Uterus (tissue), 4 donors: ENCODE measurements around the gene DEPDC1. TPM values are rescaled to one million over a fixed set of nuclear protein-coding genes. Genes with fewer than 3 reads are reported as not detected.
"Not testable (repeated sequence)": the region's sequence is repeated elsewhere in the genome, so short reads cannot be mapped to it uniquely, and the experiment has no call there.

Experiments used
- DNase-seq, 2 donors: peaks; one replicate each; pipeline ENCODE4 v3.0.0-alpha.2; 2019 to 2020
- H3K27ac ChIP-seq, 2 donors: fragments of 200-600 bp; sonication (generic); 1 replicate in 1 of 2; 2 replicates in 1 of 2; pipeline ENCODE4 v1.5.1; 2016 to 2018
- H3K27me3 ChIP-seq, 2 donors: fragments of 200-600 bp; sonication (generic); one replicate each; pipeline ENCODE4 v1.5.1; 2018 to 2019; ENCODE audit warnings: control low read depth in 1 of 2
- H3K36me3 ChIP-seq, 2 donors: fragments of 200-600 bp; sonication (generic); one replicate each; pipeline ENCODE4 v1.5.1; 2019; ENCODE audit warnings: control low read depth in 1 of 2
- H3K4me1 ChIP-seq, 2 donors: fragments of 200-600 bp; sonication (generic); one replicate each; pipeline ENCODE4 v1.5.1; 2018 to 2019; ENCODE audit warnings: control low read depth in 1 of 2
- H3K4me3 ChIP-seq, 2 donors: fragments of 200-600 bp; sonication (generic); 1 replicate in 1 of 2; 2 replicates in 1 of 2; pipeline ENCODE4 v1.5.1; 2018 to 2019; ENCODE audit warnings: mild to moderate bottlenecking in 1 of 2
- H3K9me3 ChIP-seq, 2 donors: fragments of 200-600 bp; sonication (generic); one replicate each; pipeline ENCODE4 v1.5.1; 2019; ENCODE audit warnings: control low read depth in 1 of 2
- POLR2A ChIP-seq, 2 donors: fragments of 450-650 bp; IDR thresholded peaks; one replicate each; pipeline ENCODE4 v1.6.1; 2016; ENCODE audit warnings: antibody characterized with exemption in 2 of 2, mild to moderate bottlenecking in 1 of 2, moderate library complexity in 1 of 2
- intact Hi-C: fragments of 100-400 bp; cut with DNase I; formaldehyde crosslinking; loops from one replicate; pipeline ENCODE4 v1.15.1; 2023; ENCODE audit warnings: low total_unique reads
- total RNA-seq, 4 donors: library from RNA; depleted of rRNA in 3 of 4; stranded (reverse); fragments of >200 nt in 3 of 4; gene quantifications; one replicate each; pipeline versions ENCODE4 v1.1.0 to v1.2.4, GENCODE V29; 2014 to 2023
- TF ChIP-seq, protein P1 (sequence below), 4 experiments: fragments of 200-600 bp in 2 of 4; fragments of 450-650 bp in 2 of 4; sonication (generic) in 2 of 4; IDR thresholded peaks; one replicate each; pipeline ENCODE4 v1.5.1; 2016 to 2019; ENCODE audit warnings: antibody characterized with exemption in 4 of 4, mild to moderate bottlenecking in 2 of 4, moderate library complexity in 1 of 4
- donor health status: DM: yes; HTN: yes; CAD: no.

The DEPDC1 gene
- total RNA-seq, 4 donors from 2014 or later = under 0.01 to 18.1 (median 2.9) TPM

GRCh38 chr1:68503085-68503484, 6.2 kb upstream of the DEPDC1 start:
- Histone ChIP-seq H3K27me3 (no peaks in the 10 kb centered on the region), H3K4me3 (no peak overlapping the region), H3K9me3 (no peaks in the 10 kb centered on the region), H3K27ac (no peak overlapping the region), H3K4me1 (no peaks in the 10 kb centered on the region), H3K36me3 (no peaks in the 10 kb centered on the region)
- TF ChIP-seq, protein P1, sequence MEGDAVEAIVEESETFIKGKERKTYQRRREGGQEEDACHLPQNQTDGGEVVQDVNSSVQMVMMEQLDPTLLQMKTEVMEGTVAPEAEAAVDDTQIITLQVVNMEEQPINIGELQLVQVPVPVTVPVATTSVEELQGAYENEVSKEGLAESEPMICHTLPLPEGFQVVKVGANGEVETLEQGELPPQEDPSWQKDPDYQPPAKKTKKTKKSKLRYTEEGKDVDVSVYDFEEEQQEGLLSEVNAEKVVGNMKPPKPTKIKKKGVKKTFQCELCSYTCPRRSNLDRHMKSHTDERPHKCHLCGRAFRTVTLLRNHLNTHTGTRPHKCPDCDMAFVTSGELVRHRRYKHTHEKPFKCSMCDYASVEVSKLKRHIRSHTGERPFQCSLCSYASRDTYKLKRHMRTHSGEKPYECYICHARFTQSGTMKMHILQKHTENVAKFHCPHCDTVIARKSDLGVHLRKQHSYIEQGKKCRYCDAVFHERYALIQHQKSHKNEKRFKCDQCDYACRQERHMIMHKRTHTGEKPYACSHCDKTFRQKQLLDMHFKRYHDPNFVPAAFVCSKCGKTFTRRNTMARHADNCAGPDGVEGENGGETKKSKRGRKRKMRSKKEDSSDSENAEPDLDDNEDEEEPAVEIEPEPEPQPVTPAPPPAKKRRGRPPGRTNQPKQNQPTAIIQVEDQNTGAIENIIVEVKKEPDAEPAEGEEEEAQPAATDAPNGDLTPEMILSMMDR (IDR thresholded peaks at IDR 0.05) = no peak
- TF ChIP-seq POLR2A (IDR thresholded peaks at IDR 0.05) = no peak
- no peak for DNase-seq
- intact Hi-C loops = no loop called here

GRCh38 chr1:68497358-68497698, 446 bp upstream of the DEPDC1 start:
- no peak for TF ChIP-seq POLR2A (IDR thresholded peaks at IDR 0.05)
- H3K27ac ChIP-seq = peak overlapping the region; percentile 20 to 47

GRCh38 chr1:68495968-68496679, 758 bp downstream of the DEPDC1 start:
- DNase-seq = no peak
- H3K36me3 ChIP-seq = no peaks in the 10 kb centered on the region
- intact Hi-C loops = no loop called here
- TF ChIP-seq, protein P1 (IDR thresholded peaks at IDR 0.05) = no peak
- no peak for TF ChIP-seq POLR2A (IDR thresholded peaks at IDR 0.05)
- H3K9me3 ChIP-seq = no peaks in the 10 kb centered on the region
- H3K4me1 ChIP-seq = peaks cover 5 to 6% of the 10 kb centered on the region in 2 donors
- no peak overlapping the region for H3K27ac ChIP-seq
- peak overlapping the region; percentile 45 to 50 for H3K4me3 ChIP-seq
- H3K27me3 ChIP-seq = no peaks in the 10 kb centered on the region

More at GRCh38 chr1:68497358-68497698, 446 bp upstream of the DEPDC1 start:
- Histone ChIP-seq H3K27me3 (no peaks in the 10 kb centered on the region), H3K36me3 (no peaks in the 10 kb centered on the region), H3K4me3 (peak overlapping the region; percentile 45 to 50), H3K4me1 (peaks cover 5 to 6% of the 10 kb centered on the region in 2 donors), H3K9me3 (no peaks in the 10 kb centered on the region)
- no peak for DNase-seq
- intact Hi-C loops = no loop called here

DNA sequence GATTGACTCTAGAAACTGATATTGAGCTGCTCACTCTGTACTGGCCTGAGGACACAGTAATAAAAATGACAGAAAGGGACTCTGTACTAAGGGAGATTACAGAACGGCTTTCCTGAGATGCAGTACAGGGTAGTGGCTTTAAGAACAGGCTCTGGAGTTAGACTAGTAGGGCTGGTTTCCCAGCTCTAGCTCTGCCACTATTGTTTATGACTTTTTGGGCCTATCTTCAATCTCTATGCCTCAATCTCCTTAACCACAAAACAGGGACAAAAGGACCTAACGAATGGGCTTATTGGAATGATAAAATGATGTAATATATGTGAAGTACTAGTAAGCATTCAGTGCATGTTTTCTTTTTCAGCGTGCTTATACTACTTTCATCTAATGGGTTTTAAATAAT, 1.4 kb downstream of the DEPDC1 start:
- H3K27ac ChIP-seq = no peak overlapping the region

GRCh38 chr1:68493193-68493592, 3.7 kb downstream of the DEPDC1 start:
- TF ChIP-seq, protein P1 (IDR thresholded peaks at IDR 0.05) = no peak
- no peak for TF ChIP-seq POLR2A (IDR thresholded peaks at IDR 0.05)
- Histone ChIP-seq H3K4me3 (no peak overlapping the region), H3K4me1 (peaks cover 5 to 6% of the 10 kb centered on the region in 2 donors), H3K27me3 (no peaks in the 10 kb centered on the region), H3K27ac (no peak overlapping the region), H3K36me3 (no peaks in the 10 kb centered on the region), H3K9me3 (no peaks in the 10 kb centered on the region)
- no peak for DNase-seq
- intact Hi-C loops = no loop called here

More for the DNA sequence above, 1.4 kb downstream of the DEPDC1 start:
- no peak for TF ChIP-seq POLR2A (IDR thresholded peaks at IDR 0.05)
- TF ChIP-seq, protein P1 (IDR thresholded peaks at IDR 0.05) = no peak
- Histone ChIP-seq H3K36me3 (no peaks in the 10 kb centered on the region), H3K27me3 (no peaks in the 10 kb centered on the region), H3K4me1 (peaks cover 5 to 6% of the 10 kb centered on the region in 2 donors), H3K9me3 (no peaks in the 10 kb centered on the region), H3K4me3 (no peak overlapping the region)
- intact Hi-C loops = no loop called here
- DNase-seq = no peak

DNA sequence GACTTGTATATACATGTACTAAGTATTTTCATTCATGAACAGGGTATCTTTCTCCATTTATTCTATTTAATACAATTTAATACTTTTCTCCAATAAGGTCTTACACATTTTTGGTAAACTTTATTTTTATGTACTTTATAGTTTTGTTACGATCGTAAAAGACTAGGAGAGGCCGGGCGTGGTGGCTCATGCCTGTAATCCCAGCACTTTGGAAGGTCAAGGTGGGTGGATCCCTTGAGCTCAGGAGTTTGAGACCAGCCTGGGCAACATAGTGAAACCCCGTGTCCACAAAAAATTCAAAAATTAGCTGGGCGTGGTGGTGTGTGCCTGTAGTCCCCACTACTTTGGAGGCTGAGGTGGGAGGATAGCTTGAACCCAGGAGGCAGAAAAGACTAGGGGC, 4.6 kb downstream of the DEPDC1 start:
- H3K27ac ChIP-seq, DNase-seq, intact Hi-C loops, H3K36me3 ChIP-seq, H3K9me3 ChIP-seq, H3K4me1 ChIP-seq, H3K4me3 ChIP-seq, H3K27me3 ChIP-seq: not testable (repeated sequence)
